ENCODE data around the gene FCRL3. TPM values are rescaled to one million over a fixed set of nuclear protein-coding genes. Genes with fewer than 3 reads are reported as not detected.

Gene FCRL3
- total and polyA plus RNA-seq, 12 donors = 0.03 to 0.46 (median 0.08) TPM; not detected in 5

DNA sequence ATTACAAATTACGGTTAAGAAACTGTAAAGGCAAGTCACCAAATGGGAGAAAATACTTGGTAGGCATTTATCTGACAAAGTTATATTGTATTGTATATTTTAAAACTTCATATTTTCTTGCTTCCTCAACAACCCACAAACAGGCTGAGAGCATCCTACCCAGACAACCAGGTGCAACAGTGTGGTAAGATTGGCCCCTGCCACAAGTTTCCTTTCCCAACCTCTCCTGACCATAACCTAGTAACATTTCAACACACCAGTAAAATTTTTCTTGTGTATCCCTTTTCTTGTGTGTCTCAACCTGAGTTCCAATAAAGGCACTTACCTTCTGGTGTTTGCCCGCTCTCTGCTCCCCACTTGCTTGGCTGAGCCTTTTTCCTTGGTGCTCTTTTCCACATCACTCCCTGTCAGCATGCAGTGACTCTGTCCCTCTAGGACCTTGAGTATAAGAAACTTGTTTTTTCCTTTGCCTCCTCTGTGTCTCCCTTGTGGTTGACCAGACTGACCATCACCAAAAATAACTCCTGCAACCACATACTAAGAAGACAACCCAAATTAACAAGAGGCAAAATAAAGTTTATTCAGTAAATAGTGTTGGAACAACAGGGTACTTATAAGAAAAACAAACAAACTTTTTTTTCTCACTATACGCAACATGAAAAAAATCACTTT is 40.9 kb downstream of the FCRL3 start:
- no peak overlapping the region for H3K4me3 ChIP-seq
- intact Hi-C loops (cut with DNase I) = no loop called here
- no peak for DNase-seq
- WGBS, 4 donors = 75 to 91% (median 85%) methylated on average over 3 of the region's 3 CpGs
- H3K9me3 ChIP-seq (replicated peaks in 1 of 3) = no peaks in the 10 kb centered on the region
- H3K36me3 ChIP-seq (replicated peaks in 1 of 2) = no peaks in the 10 kb centered on the region
- H3K4me1 ChIP-seq (replicated peaks in 1 of 2) = no peaks in the 10 kb centered on the region
- H3K27ac ChIP-seq = no peak overlapping the region
- no peaks in the 10 kb centered on the region for H3K27me3 ChIP-seq
- TF ChIP-seq, protein P1, sequence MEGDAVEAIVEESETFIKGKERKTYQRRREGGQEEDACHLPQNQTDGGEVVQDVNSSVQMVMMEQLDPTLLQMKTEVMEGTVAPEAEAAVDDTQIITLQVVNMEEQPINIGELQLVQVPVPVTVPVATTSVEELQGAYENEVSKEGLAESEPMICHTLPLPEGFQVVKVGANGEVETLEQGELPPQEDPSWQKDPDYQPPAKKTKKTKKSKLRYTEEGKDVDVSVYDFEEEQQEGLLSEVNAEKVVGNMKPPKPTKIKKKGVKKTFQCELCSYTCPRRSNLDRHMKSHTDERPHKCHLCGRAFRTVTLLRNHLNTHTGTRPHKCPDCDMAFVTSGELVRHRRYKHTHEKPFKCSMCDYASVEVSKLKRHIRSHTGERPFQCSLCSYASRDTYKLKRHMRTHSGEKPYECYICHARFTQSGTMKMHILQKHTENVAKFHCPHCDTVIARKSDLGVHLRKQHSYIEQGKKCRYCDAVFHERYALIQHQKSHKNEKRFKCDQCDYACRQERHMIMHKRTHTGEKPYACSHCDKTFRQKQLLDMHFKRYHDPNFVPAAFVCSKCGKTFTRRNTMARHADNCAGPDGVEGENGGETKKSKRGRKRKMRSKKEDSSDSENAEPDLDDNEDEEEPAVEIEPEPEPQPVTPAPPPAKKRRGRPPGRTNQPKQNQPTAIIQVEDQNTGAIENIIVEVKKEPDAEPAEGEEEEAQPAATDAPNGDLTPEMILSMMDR (IDR thresholded peaks at IDR 0.05) = no peak
- no peak for TF ChIP-seq POLR2A (IDR thresholded peaks at IDR 0.05)

DNA sequence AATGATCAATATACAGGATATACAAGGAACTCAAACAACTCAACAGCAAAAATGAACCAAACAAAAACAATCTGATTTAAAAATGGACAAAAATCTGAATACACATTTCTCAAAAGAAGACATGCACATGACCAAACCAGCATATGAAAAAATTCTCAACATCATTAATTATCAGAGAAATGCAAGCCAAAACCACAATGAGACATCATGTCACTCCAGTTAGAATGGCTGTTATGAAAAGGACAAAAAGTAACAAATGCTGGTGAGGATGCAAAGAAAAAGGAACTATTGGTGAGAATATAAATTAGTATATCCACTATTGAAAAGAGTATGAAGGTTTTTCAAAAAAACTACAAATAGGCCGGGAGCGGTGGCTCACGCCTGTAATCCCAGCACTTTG is 42.0 kb downstream of the FCRL3 start:
- no peak overlapping the region for H3K27ac ChIP-seq
- TF ChIP-seq POLR2A (IDR thresholded peaks at IDR 0.05) = no peak
- TF ChIP-seq, protein P1 (IDR thresholded peaks at IDR 0.05) = no peak
- WGBS, 4 donors = 81 to 93% (median 85%) methylated on average over 3 of the region's 3 CpGs

DNA sequence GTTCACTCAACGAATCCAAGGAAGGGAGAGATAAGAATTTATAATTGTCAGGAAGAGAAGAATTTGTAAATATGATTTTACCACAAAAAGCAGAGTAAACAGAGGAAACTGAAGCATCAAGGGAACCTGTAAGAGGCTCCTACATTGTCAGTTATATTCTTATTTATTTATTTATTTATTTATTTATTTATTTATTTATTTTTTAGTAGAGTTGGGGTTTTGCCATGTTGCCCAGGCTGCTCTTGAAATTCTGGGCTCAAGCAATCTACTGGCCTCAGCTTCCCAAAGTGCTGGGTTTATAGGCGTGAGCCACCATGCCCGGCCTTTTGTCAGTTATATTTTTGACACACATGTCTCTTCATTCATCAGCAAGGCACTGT is 47.1 kb downstream of the FCRL3 start:
- H3K27me3 ChIP-seq = no peaks in the 10 kb centered on the region
- 42 to 70% (median 57%) methylated on average over 3 of the region's 3 CpGs for WGBS, 4 donors
- DNase-seq = no peak
- intact Hi-C loops (cut with DNase I) = no loop called here
- no peak overlapping the region for H3K27ac ChIP-seq
- no peaks in the 10 kb centered on the region for H3K9me3 ChIP-seq (replicated peaks in 1 of 3)
- no peaks in the 10 kb centered on the region for H3K4me1 ChIP-seq (replicated peaks in 1 of 2)
- TF ChIP-seq POLR2A (IDR thresholded peaks at IDR 0.05) = no peak
- TF ChIP-seq, protein P1 (IDR thresholded peaks at IDR 0.05) = no peak
- no peaks in the 10 kb centered on the region for H3K36me3 ChIP-seq (replicated peaks in 1 of 2)
- no peak overlapping the region for H3K4me3 ChIP-seq

More for the DNA sequence above, 42.0 kb downstream of the FCRL3 start:
- intact Hi-C loops (cut with DNase I) = no loop called here
- H3K27me3 ChIP-seq = no peaks in the 10 kb centered on the region
- H3K36me3 ChIP-seq (replicated peaks in 1 of 2) = no peaks in the 10 kb centered on the region
- H3K4me1 ChIP-seq (replicated peaks in 1 of 2) = no peaks in the 10 kb centered on the region
- H3K9me3 ChIP-seq (replicated peaks in 1 of 3) = no peaks in the 10 kb centered on the region
- DNase-seq = no peak
- no peak overlapping the region for H3K4me3 ChIP-seq

DNA sequence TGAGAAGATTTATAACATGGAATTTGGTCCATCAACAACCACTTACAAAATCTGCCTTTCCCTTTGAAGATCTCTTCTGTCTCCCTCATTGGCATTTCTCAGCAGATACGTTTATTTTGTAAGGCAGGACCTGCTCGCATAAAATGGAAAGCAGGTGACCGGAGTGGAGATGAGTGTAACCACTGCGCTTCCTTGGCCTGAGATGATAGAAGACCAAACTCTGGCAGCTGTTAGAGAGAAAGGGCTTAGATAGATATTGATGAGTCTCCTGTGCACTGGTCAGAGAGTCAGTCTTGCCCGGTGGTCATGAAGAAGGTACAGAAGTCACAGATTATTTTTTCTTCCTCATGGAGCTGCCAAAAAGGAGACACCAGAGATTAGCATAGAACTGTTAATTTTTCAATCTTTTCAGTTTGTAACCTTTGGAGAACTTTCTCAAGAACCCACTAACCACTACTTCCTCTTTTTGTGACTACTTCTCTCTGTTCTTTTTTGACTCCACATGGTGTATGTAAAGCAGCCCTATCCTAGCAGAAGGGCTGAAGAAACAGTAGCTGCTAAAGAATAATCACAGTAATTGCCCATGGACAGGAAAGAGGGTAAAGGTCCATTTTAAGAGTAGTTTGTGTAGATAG is 47.6 kb downstream of the FCRL3 start:
- TF ChIP-seq, protein P1 (IDR thresholded peaks at IDR 0.05) = no peak
- no peak for TF ChIP-seq POLR2A (IDR thresholded peaks at IDR 0.05)
- 66 to 80% (median 74%) methylated on average over 5 of the region's 5 CpGs for WGBS, 4 donors
- no peak for DNase-seq
- H3K4me1 ChIP-seq (replicated peaks in 1 of 2) = no peaks in the 10 kb centered on the region
- no peaks in the 10 kb centered on the region for H3K36me3 ChIP-seq (replicated peaks in 1 of 2)
- H3K9me3 ChIP-seq (replicated peaks in 1 of 3) = no peaks in the 10 kb centered on the region
- H3K4me3 ChIP-seq = no peak overlapping the region
- H3K27me3 ChIP-seq = no peaks in the 10 kb centered on the region
- H3K27ac ChIP-seq = no peak overlapping the region
- intact Hi-C loops (cut with DNase I) = no loop called here
